GM19240 (cell line): ENCODE data around the gene MAP4K4.

Source experiments
- DNase-seq: peaks from one replicate; pipeline ENCODE4 v3.0.0; 2011; ENCODE audit warnings: low spot score; ENCODE audit not compliant: insufficient read length

Gene MAP4K4

GRCh38 chr2:101812226-101812625, 114.7 kb downstream of the MAP4K4 start:
- DNase-seq = no peak

GRCh38 chr2:101814752-101815151, 117.2 kb downstream of the MAP4K4 start:
- DNase-seq = no peak

GRCh38 chr2:101815154-101815553, 117.6 kb downstream of the MAP4K4 start:
- no peak for DNase-seq

GRCh38 chr2:101815739-101816391, 118.4 kb downstream of the MAP4K4 start:
- no peak for DNase-seq

- DNase-seq = no peak
These were observed 119.1 kb downstream of the MAP4K4 start for GRCh38 chr2:101816598-101816997.

GRCh38 chr2:101817481-101817880, 120.0 kb downstream of the MAP4K4 start:
- no peak for DNase-seq

DNA sequence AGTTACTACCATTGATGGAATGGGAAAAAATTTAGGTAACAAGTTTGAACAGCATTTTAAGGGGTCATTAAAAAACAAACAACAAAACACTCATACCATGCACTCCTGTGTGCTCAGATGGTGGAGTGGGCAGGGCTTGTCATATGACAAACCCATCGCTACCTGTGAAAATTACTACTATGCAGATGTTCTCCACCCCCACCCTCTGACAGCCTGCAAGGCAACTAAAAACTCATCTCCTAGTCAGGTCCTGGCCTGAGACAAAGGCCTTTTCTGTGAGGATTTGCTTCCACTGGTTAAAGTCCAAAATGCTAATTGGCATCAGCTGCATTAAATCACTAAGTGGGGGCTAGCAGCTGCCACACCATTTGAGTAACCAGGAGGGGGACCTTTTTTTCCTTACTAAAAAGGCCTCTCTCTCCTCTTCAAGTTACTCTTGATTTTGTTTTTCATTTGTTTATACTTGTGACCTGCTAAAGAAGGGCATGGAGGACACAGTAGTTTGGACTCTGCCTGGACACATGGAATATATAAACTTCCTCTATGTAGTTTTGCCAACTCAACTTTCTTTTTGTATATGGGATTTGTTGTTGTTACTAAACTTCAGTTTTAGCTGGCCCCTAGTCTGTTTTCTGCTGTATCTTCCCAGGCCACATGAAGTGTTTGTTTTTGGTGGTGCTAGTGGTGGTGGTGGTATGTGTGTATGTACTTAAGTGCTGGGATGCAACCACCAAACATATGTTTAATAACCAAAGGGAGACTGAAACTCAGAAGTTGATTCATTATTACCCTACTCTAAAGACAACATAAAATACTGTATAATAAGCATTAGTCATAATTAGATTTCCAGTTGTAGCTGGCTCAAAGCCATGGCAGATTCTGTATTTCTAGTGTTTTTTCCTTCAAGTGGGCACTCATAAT, 121.3 kb downstream of the MAP4K4 start:
- DNase-seq = no peak

- no peak for DNase-seq
These were observed 123.0 kb downstream of the MAP4K4 start for GRCh38 chr2:101820519-101820918.

GRCh38 chr2:101821059-101821805, 123.7 kb downstream of the MAP4K4 start:
- no peak for DNase-seq

- no peak for DNase-seq
These were observed 124.4 kb downstream of the MAP4K4 start for GRCh38 chr2:101821828-101822458.

DNA sequence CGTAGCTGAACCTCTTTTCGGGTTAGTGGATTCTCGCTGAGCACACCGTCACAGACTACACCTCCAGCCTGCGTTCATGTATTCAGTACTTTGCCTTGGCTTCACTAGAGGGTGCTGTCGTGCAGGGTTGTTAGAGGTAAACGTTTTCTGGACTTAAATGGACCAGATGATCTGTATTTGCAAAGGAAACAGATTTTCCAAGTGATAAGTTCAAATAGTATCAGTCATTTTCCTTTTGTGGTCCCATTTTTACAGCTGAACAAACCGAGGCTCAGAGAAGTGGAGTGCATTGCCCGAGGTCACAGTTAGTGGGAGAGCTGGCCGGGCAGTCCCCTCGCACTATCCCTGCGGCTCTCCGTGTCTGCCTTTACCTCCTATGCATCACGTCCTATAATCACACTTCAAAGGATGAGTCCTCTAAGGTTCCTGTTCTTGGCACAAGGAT, 125.9 kb downstream of the MAP4K4 start:
- DNase-seq = no peak

DNA sequence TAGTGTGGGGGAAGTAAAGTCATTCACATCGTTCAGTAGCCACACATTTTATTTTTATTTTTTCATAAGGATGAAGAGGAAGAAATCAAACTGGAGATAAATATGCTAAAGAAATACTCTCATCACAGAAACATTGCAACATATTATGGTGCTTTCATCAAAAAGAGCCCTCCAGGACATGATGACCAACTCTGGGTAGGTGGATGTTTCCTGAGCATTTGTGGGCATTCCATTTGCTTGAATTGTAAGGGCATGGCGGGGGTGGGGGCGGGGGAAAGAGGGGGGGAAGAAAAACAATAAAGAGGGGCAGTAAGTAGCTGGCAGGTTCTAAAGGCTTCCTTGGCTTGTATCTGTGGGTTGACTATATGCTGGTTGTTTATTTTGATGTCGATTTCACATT, 126.4 kb downstream of the MAP4K4 start:
- DNase-seq = no peak

GRCh38 chr2:101826716-101827115, 129.2 kb downstream of the MAP4K4 start:
- no peak for DNase-seq

DNA sequence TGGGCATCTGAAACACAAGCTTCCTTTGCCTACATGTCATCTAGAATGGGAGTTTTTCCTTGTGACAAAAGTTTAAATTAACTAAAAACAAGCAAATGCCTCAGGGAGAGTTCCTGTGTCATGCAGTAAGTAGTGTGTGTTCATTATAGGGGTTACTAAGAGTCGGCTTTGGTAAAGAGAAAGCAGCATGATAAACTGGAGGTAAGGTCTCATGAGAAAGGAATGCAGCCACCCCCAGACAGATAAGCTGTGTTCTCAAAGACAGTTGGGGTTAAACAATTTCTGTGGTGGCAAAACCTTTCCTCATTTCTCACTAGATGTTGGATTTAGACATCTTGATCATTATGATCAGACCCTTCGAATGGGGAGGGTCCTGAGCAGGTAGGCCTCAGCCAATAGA, 129.7 kb downstream of the MAP4K4 start:
- DNase-seq = no peak

- DNase-seq = no peak
These were observed 130.8 kb downstream of the MAP4K4 start for GRCh38 chr2:101828257-101828656.

GRCh38 chr2:101828673-101829334, 131.3 kb downstream of the MAP4K4 start:
- DNase-seq = no peak

GRCh38 chr2:101829429-101829828, 131.9 kb downstream of the MAP4K4 start:
- no peak for DNase-seq

DNA sequence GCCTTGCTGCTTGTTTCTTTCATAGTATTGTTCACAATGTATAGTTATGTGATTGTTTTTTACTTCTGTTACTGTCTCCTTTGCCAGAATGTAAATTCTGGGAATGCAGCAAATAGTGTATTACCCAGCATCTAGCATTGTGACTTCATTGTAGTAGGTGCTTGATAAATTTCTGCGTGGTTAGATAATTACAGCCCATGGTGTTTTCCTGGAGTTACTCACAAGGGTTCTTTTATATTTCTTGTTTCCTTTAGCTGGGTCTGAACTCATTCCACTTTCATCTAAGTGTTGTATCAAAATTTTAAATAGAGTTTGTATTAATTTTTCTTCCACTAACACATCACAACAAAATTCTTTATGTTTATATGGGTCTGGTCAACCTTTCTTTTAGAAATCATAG, 132.6 kb downstream of the MAP4K4 start:
- no peak for DNase-seq

- no peak for DNase-seq
These were observed 133.0 kb downstream of the MAP4K4 start for GRCh38 chr2:101830555-101830954.

DNA sequence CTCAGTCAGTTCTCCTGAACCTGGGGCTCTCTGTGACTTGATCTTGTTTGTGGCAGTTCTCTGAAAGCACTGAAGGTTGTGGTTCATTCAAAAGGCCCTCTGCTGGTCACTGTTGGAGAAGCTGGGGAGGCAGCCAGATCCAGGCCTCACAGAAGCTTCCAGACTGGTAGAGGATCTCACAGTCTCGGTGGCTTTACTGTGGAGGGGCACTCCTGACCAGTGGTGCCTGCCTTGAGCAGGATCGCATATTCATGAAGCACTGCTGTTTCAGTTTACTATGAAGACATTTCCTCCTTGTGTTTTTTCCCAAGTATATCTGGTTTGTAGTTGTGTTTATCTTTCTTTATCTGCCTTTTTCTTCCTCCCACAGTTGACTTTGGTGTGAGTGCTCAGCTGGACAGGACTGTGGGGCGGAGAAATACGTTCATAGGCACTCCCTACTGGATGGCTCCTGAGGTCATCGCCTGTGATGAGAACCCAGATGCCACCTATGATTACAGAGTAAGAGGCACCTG, 133.9 kb downstream of the MAP4K4 start:
- peak; percentile 33 for DNase-seq

- no peak for DNase-seq
These were observed 134.6 kb downstream of the MAP4K4 start for GRCh38 chr2:101832114-101832513.
